ENCODE measurements around the gene RNF207.
"Not testable (repeated sequence)": the region's sequence is repeated elsewhere in the genome, so short reads cannot be mapped to it uniquely, and the experiment has no call there.

Gene RNF207

GRCh38 chr1:6210591-6211355, 4.9 kb downstream of the RNF207 start:
- Mint-ChIP-seq H3K4me3 (no peak overlapping the region), H3K27ac (ENCODE audit: low read depth) (no peak overlapping the region), H3K9me3 (no peaks in the 10 kb centered on the region), H3K27me3 (peaks cover 18% of the 10 kb centered on the region), H3K36me3 (ENCODE audit: insufficient read depth) (peaks cover 3% of the 10 kb centered on the region), H3K4me1 (peaks cover 5% of the 10 kb centered on the region)
- ATAC-seq (replicated peaks; ENCODE audit: extremely low read depth, poor library complexity, severe bottlenecking) (no peak), DNase-seq (ENCODE audit: low spot score in 2 of 2) (no peak)

- ATAC-seq (replicated peaks; ENCODE audit: extremely low read depth, poor library complexity, severe bottlenecking) (no peak), DNase-seq (ENCODE audit: low spot score in 2 of 2) (no peak)
- H3K36me3 Mint-ChIP-seq (ENCODE audit: insufficient read depth) = no peaks in the 10 kb centered on the region
- H3K27ac Mint-ChIP-seq (ENCODE audit: low read depth) = no peak overlapping the region
- H3K4me3 Mint-ChIP-seq = no peak overlapping the region
- no peaks in the 10 kb centered on the region for H3K9me3 Mint-ChIP-seq
- H3K27me3 Mint-ChIP-seq = peaks cover 15% of the 10 kb centered on the region
- H3K4me1 Mint-ChIP-seq = peaks cover 3% of the 10 kb centered on the region
These were observed 5.8 kb downstream of the RNF207 start for GRCh38 chr1:6211731-6212130.

- peaks cover 14% of the 10 kb centered on the region for H3K27me3 Mint-ChIP-seq
- DNase-seq (ENCODE audit: low spot score in 2 of 2) (no peak), ATAC-seq (replicated peaks; ENCODE audit: extremely low read depth, poor library complexity, severe bottlenecking) (no peak)
- no peak overlapping the region for H3K27ac Mint-ChIP-seq (ENCODE audit: low read depth)
- H3K36me3 Mint-ChIP-seq (ENCODE audit: insufficient read depth) = no peaks in the 10 kb centered on the region
- no peak overlapping the region for H3K4me3 Mint-ChIP-seq
- H3K9me3 Mint-ChIP-seq = no peaks in the 10 kb centered on the region
- no peaks in the 10 kb centered on the region for H3K4me1 Mint-ChIP-seq
These were observed 6.5 kb downstream of the RNF207 start for GRCh38 chr1:6212193-6212959.

GRCh38 chr1:6218375-6219164, 12.7 kb downstream of the RNF207 start:
- Mint-ChIP-seq H3K4me1 (no peaks in the 10 kb centered on the region), H3K9me3 (no peaks in the 10 kb centered on the region), H3K27ac (ENCODE audit: low read depth) (no peak overlapping the region), H3K36me3 (ENCODE audit: insufficient read depth) (peaks cover 9% of the 10 kb centered on the region), H3K27me3 (peaks cover 11% of the 10 kb centered on the region), H3K4me3 (no peak overlapping the region)
- DNase-seq (ENCODE audit: low spot score in 2 of 2) = no peak
- ATAC-seq (replicated peaks; ENCODE audit: extremely low read depth, poor library complexity, severe bottlenecking) = no peak

GRCh38 chr1:6219641-6220040, 13.7 kb downstream of the RNF207 start:
- H3K4me3 Mint-ChIP-seq; DNase-seq (ENCODE audit: low spot score in 2 of 2); H3K4me1 Mint-ChIP-seq; H3K27ac Mint-ChIP-seq (ENCODE audit: low read depth); ATAC-seq (replicated peaks; ENCODE audit: extremely low read depth, poor library complexity, severe bottlenecking); H3K9me3 Mint-ChIP-seq: not testable (repeated sequence)
- H3K27me3 Mint-ChIP-seq = peaks cover 11% of the 10 kb centered on the region
- H3K36me3 Mint-ChIP-seq (ENCODE audit: insufficient read depth) = peaks cover 14% of the 10 kb centered on the region

GRCh38 chr1:6220236-6220635, 14.3 kb downstream of the RNF207 start:
- Mint-ChIP-seq H3K27ac (ENCODE audit: low read depth) (no peak overlapping the region), H3K27me3 (peaks cover 11% of the 10 kb centered on the region), H3K9me3 (no peaks in the 10 kb centered on the region), H3K4me1 (no peaks in the 10 kb centered on the region), H3K4me3 (no peak overlapping the region), H3K36me3 (ENCODE audit: insufficient read depth) (peaks cover 18% of the 10 kb centered on the region)
- ATAC-seq (replicated peaks; ENCODE audit: extremely low read depth, poor library complexity, severe bottlenecking) (no peak), DNase-seq (ENCODE audit: low spot score in 2 of 2) (no peak)

GRCh38 chr1:6221210-6221784, 15.4 kb downstream of the RNF207 start:
- H3K9me3 Mint-ChIP-seq = no peaks in the 10 kb centered on the region
- no peak for ATAC-seq (replicated peaks; ENCODE audit: extremely low read depth, poor library complexity, severe bottlenecking)
- no peaks in the 10 kb centered on the region for H3K4me1 Mint-ChIP-seq
- DNase-seq (ENCODE audit: low spot score in 2 of 2) = no peak
- peaks cover 11% of the 10 kb centered on the region for H3K27me3 Mint-ChIP-seq
- H3K4me3 Mint-ChIP-seq = no peak overlapping the region
- H3K27ac Mint-ChIP-seq (ENCODE audit: low read depth) = no peak overlapping the region
- peaks cover 24% of the 10 kb centered on the region for H3K36me3 Mint-ChIP-seq (ENCODE audit: insufficient read depth)

- Mint-ChIP-seq H3K4me3 (no peak overlapping the region), H3K9me3 (no peaks in the 10 kb centered on the region), H3K27ac (ENCODE audit: low read depth) (no peak overlapping the region), H3K36me3 (ENCODE audit: insufficient read depth) (peaks cover 32% of the 10 kb centered on the region), H3K27me3 (peaks cover 4% of the 10 kb centered on the region), H3K4me1 (no peaks in the 10 kb centered on the region)
- DNase-seq (ENCODE audit: low spot score in 2 of 2) = no peak
- ATAC-seq (replicated peaks; ENCODE audit: extremely low read depth, poor library complexity, severe bottlenecking) = no peak
These were observed 16.7 kb downstream of the RNF207 start for GRCh38 chr1:6222636-6223035.

GRCh38 chr1:6223617-6224016, 17.7 kb downstream of the RNF207 start:
- Mint-ChIP-seq H3K4me3 (no peak overlapping the region), H3K4me1 (no peaks in the 10 kb centered on the region), H3K36me3 (ENCODE audit: insufficient read depth) (peaks cover 35% of the 10 kb centered on the region), H3K27me3 (no peaks in the 10 kb centered on the region), H3K27ac (ENCODE audit: low read depth) (no peak overlapping the region), H3K9me3 (no peaks in the 10 kb centered on the region)
- DNase-seq (ENCODE audit: low spot score in 2 of 2) (no peak), ATAC-seq (replicated peaks; ENCODE audit: extremely low read depth, poor library complexity, severe bottlenecking) (no peak)

GRCh38 chr1:6224718-6225117, 18.8 kb downstream of the RNF207 start:
- no peak for DNase-seq (ENCODE audit: low spot score in 2 of 2)
- Mint-ChIP-seq H3K27me3 (no peaks in the 10 kb centered on the region), H3K36me3 (ENCODE audit: insufficient read depth) (peaks cover 39% of the 10 kb centered on the region), H3K27ac (ENCODE audit: low read depth) (no peak overlapping the region), H3K9me3 (no peaks in the 10 kb centered on the region), H3K4me1 (no peaks in the 10 kb centered on the region), H3K4me3 (no peak overlapping the region)
- no peak for ATAC-seq (replicated peaks; ENCODE audit: extremely low read depth, poor library complexity, severe bottlenecking)

GRCh38 chr1:6225651-6226050, 19.7 kb downstream of the RNF207 start:
- no peaks in the 10 kb centered on the region for H3K4me1 Mint-ChIP-seq
- H3K36me3 Mint-ChIP-seq (ENCODE audit: insufficient read depth) = peaks cover 48% of the 10 kb centered on the region
- no peak for ATAC-seq (replicated peaks; ENCODE audit: extremely low read depth, poor library complexity, severe bottlenecking)
- no peaks in the 10 kb centered on the region for H3K27me3 Mint-ChIP-seq
- no peak overlapping the region for H3K4me3 Mint-ChIP-seq
- H3K9me3 Mint-ChIP-seq = no peaks in the 10 kb centered on the region
- no peak overlapping the region for H3K27ac Mint-ChIP-seq (ENCODE audit: low read depth)
- DNase-seq (ENCODE audit: low spot score in 2 of 2) = no peak

GRCh38 chr1:6233376-6233775, 27.5 kb downstream of the RNF207 start:
- Mint-ChIP-seq H3K4me3 (no peak overlapping the region), H3K9me3 (no peaks in the 10 kb centered on the region), H3K27ac (ENCODE audit: low read depth) (no peak overlapping the region), H3K36me3 (ENCODE audit: insufficient read depth) (peaks cover 45% of the 10 kb centered on the region), H3K27me3 (no peaks in the 10 kb centered on the region), H3K4me1 (peaks cover 20% of the 10 kb centered on the region)
- DNase-seq (ENCODE audit: low spot score in 2 of 2) (no peak), ATAC-seq (replicated peaks; ENCODE audit: extremely low read depth, poor library complexity, severe bottlenecking) (no peak)

All from central memory CD8-positive, alpha-beta T cell (primary cell).